Globus pallidus (tissue), 1 donor: Measurements from ENCODE around the gene OGFOD2.
A peak's percentile ranks its signal among the peaks of the same experiment; 100 is the strongest.
"Not testable (repeated sequence)": the region's sequence is repeated elsewhere in the genome, so short reads cannot be mapped to it uniquely, and the experiment has no call there.

Source experiments
- DNase-seq: peaks from one replicate; pipeline ENCODE4 v3.0.0-alpha.2; 2015; ENCODE audit warnings: low spot score

OGFOD2 gene

DNA sequence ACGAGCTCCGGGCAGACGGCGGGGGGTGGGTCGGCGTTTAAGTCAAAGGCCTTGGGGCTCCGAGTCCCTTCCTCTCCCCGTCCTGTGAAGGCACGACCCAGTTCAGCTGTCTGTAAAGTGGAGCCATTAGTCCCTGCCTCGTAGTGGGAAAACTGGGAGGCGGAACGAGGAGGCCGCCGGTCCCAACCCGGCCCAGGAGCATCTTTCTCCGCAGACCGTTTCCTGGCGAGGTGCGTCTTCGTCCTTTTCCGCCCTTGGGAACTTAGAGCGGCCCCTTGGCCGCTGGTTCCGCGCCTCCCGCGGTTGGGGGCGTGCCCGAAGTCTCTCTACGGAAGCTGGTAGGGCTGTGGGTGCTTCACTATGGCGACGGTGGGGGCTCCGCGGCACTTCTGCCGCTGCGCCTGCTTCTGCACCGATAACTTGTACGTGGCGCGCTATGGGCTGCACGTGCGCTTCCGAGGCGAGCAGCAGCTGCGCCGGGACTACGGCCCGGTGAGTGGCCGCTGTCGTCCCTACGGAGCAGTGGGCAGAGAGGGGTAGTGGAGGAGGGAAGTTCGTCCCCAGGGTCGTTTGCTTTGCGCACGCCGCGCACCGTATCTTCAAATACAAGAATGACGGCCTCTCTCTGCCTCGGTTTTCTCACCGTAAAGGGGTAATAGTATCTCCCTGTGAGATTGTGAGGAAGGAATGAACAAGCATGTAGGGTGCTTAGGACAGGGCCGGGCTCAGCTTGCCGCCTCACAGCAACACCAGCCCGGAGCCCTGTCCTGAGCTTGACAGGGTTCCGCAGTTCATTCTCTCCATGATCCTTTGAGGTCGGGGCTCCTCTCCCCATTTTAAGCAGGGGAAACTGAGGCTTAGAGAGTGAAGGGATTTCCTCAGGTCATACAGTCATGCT, at the start of gene OGFOD2:
OGFOD2 (plus strand) TSS at position 353 of the 898 bp plus-strand sequence; CDS start at position 361, 8 bp downstream.
- peak; percentile 87 for DNase-seq

DNA sequence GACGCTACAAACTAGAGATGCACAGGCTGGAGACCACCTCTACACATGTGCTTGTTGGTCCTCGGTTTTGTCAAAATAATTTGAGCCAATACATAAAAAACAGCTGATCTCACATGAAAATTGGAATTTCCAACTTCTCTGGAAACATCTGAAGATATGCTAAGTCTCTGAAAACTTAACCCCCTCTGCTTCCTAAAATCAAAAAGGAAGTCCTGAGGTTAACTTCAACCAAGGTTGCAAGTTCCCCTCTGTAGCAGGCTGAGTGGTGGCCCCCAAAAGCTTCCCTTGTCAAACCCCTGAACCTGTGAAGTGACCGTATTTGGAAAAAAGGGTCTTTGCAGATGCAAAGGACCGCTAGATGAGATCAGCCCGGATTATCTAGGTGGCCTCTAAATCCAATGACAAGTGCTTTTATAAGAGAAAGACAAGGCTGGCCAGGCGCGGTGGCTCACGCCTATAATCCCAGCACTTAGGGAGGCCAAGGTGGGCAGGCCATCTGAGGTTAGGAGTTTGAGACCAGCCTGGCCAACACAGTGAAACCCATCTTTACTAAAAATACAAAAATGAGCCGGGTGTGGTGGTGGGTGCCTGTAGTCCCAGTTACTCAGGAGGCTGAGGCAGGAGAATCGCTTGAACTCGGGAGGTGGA, 47.2 kb upstream of the OGFOD2 start:
- no peak for DNase-seq

DNA sequence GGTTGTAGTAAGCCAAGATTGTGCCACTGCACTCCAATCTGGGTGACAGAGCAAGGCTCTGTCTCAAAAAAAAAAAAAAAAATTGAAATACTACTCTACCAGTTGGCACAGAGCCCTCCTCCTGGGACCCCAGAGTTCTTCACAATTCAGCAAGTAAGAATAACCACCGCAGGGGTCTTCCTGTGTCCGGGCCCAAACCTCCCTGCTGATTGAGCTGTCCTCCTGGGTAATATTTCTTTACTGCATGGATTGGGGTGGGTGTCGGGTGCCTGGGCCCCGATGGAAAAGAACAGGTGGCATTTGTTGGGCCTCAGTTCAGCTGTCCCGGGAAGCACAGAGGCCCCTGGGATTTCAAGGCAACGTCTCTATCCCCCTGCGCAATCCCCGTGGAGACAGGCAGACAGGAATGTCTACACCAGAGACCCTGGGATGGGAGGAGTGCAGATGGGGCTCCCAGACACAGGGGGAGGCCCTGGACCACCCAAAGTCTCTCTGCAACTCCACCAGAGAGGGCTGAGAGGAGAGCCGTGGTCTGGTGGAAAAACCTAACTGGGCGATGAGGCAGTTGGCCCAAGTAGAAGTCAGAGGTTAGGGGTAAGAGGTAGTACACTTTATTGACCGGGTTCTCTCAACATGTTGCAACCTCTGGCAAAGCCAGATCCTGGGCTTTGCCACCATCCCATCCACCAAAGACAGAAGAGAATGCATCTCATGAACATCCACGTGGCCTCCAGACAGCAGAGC, 46.5 kb upstream of the OGFOD2 start:
- DNase-seq = no peak

DNA sequence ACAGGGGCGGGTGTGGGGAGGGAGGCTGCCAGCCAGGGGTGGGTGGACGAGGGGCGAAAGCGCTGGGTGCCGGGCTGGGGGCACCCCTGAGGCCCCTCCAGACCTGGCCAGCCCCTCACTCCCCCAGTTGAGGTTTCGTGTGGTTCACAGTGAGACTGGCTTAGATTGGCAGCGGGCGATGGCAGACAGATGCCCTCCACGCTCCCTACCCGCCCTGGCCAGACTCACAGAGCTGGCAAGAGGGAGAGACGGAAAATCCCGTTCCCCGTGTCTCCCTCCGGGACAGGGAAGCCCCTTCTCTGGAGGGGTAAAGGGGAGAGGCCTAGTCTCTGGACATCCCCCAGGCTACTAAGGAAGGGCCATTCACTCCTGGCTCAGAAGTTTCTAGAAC, 45.9 kb upstream of the OGFOD2 start:
- DNase-seq = no peak

DNA sequence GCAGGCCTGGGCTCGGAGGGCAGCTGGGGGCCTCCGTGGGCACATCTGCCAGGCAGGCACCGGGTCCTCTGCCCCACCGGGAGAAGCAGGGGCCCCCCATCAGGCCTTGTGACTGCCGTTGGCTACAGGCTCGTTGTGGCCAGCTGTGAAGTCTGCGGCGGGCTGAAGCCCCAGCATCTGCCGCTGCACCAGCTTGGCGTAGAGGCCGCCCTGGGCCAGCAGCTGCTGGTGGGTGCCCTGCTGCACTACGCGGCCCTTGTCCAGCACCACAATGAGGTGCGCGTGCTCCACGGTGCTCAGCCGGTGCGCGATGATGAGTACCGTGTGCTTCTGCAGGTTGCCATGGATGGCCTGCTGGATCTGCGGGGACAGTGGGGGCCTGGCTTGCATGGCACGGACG, 45.2 kb upstream of the OGFOD2 start:
- DNase-seq = no peak

DNA sequence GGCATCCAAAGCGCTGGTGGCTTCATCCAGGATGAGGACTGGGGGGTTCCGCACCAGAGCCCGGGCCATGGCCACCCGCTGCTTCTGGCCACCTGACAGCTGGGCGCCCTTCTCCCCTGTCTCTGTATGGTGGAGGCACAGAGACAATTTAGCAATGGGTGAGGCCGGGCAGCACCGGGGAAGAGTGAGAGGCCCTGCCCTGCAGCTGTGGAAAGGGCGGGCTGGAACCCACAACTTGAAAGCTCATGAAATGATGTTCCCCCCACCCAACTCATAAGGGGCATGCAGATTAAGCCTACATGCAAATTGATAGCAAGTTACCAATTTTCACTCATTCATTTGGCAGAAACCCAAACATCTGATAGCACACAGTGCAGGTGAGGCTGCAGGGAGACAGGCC, 42.8 kb upstream of the OGFOD2 start:
- no peak for DNase-seq

DNA sequence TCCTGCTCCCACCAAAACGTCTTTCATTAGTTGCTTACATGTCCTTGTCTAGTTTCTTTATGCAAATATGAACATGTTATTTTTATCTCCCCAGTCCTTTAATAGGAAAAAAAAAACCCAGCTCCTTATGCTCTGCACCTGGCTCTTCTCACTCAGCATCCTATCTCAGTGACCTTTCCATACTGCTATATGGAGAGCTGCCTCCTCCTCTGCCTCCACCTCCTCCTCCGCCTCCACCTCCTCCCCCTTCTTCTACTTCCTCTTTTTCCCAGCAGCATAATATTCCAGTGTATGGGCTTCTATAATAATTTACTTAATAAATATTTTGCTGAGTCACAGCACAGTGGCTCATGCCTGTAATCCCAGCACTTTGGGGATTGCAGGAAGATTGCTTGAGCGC, 40.3 kb upstream of the OGFOD2 start:
- no peak for DNase-seq

DNA sequence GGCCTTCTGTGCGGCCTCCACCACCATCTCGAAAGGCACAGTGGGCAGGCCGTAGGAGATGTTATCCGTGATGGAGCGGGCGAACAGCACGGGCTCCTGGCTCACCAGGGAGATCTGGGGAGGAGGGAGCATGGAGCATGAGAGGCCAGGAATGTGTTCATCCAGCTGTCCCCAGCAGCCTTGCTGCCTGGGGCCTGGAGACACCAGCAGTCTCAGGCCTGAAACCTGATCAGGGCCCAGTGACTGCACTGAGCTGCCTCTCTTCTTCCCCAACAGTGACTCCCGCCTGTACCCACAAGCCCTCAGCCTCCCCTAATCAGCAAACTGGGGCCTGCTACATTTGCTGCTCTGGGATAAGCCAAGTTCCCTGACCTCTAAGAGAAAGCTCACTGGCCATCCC, 39.7 kb upstream of the OGFOD2 start:
- no peak for DNase-seq

DNA sequence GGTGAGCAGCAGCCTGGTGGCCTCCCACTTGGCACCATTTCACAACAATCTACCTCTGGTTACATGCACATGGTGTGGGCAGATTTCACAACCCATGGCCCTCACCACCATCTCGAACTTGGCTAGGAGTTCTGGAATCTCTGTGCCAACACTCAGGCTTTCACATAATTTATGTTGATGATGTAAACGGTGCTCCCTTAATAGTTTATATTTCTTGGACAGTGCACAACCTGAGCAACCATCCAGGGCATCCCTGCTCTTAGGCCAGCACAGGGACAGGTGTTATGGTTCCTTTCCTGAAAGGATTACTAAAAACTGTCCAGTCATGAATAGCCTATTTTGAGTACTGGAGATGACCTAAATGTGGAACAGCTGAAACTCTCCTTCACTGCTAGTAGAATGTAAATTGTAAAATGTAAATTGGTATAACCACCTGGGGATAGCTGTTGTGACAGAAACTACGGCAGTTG, 37.4 kb upstream of the OGFOD2 start:
- no peak for DNase-seq

DNA sequence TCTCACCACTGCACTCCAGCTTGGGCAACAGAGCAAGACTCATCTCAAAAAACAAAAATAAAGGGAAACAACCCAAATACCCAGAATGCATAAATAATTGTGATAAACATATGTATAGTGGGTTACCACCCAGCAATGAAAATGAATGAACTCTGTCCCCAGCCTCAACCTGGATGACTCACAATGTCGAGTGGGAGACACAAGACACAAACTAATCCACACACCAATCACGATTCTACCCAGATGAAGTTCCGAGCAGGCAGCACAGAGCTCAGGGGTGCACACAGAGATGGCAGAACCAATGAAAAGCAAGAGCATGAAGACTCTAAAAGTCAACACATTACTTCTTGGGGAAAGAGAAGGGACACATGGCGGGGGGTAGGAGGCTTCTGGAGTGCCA, 35.9 kb upstream of the OGFOD2 start:
- DNase-seq = no peak

DNA sequence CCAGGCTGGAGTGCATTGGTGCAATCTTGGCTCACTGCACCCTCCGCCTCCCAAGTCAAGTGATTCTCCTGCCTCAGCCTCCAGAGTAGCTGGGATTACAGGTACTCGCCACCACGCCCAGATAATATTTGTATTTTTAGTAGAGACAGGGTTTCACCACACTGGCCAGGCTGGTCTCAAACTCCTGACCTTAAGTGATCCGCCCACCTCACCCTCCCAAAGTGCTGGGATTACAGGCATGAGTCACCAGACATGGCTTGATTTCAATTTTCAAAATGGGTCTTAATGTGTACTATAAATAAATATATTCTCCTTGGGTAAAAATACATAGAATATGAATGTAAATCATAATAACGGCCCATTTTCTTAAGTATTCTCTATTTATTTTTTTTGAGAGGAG, 33.7 kb upstream of the OGFOD2 start:
- not testable (repeated sequence) for DNase-seq

DNA sequence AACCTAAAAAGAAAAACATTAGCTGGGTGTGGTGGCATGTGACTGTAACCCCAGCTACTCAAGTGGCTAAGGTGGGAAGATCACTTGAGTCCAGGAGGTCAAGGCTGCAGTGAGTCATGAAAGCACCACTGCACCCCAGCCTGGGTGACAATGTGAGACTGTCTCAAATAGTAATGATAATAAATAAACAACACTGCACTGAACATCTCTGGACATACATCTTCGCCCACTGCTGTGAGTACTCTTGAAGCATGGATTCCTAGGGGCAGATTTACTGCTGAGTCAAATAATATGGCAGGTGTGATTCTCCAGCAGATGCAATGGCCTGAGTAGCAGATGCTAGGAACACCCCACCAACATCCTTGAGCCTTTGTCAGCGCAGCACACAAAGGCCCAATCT, 32.4 kb upstream of the OGFOD2 start:
- DNase-seq = no peak

DNA sequence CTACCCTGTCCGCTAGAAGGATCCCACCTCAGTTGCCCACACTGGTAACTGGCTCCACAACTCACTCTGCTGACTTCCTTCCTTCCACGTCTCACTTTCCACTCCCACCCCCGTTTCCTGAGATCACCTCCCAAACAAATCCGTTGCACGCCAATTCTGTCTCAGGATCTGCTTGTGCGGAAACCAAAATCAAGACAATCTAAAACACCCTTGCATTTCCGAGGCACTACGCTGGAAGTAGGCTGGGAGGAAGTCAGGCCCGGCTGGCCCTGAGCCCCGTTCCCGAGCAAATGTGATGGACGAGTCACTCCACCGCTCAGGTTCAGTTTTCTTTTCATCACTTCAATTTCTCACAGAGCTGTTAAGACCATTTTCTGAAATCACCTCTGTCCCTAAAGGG, 31.8 kb upstream of the OGFOD2 start:
- no peak for DNase-seq

DNA sequence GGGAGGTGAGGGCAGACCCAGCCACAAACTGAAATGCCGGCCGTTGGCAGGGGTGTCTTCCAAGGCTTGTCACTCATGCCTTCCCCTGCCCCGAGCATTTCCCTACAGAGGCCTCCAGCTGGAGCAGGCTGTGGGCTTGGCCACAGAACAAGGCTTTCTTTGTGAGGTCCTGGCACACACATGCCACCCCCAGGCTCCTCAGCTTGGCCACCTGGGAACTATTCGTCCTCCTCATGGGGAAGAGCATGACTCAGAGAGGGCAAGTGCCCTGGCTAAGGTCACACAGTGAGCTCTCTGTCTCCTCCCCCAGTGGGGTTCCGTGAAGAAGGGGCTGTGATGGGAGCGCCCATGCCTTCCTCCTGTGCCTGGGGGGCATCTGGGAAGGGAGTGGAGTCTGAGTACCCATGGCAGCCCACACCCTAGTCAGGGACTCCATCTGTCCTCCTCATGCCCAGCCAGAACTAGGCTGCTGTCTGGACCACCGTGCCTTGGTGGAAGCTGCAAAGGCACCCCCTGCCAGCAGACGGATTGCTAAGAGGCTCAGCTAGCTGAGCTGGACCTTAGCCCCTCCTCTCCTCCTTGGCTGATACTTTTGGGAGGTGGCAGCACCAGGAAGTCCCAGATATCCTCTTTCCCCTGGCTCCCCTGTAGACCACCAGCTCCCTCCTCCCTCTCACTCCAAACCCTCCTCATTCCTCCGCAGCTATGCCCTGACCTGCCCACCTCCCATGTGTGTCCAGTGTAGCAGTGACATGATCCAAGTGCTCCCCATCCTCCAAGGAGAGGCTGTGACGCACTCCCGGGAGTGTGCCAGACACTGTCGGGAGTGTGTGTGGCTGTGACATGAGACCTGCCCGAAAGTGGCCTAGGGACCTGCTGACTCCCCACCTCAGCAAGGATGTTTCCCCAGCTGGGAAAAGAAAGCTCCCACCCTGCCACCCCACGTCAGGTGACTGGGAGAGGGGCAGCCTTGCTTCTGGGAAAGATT, 30.1 kb upstream of the OGFOD2 start:
- DNase-seq = peak; percentile 93

DNA sequence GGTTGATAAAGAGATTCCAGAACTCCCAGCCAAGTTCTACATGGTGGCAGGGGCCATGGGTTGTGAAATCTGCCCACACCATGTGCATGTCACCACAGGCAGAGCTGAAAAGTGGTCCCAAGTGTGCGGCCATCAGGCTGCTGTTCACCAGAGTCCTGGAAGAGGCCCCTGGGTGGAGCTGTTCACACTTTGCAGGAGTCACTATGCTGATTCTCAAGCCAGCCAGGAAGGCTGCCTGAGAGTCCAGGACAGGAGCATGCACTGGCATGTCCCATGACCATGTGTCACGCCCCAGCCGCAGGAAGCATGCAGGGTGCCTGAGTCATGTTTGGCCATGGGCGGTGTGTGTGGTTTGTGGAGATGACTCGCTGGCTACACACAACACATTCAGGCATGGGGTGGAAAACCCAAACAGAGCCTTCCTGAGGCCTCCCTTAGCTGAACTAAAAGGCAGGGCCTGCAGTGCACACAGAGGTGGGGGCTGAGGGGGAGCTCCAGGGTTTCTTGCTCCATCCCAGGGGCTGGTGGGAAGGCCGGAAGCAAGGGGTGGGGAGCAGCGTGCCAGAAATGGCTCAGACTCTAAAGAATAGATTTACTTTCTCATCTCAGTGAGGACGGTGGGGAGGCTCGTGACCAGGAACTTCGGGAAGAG, 28.2 kb upstream of the OGFOD2 start:
- no peak for DNase-seq

DNA sequence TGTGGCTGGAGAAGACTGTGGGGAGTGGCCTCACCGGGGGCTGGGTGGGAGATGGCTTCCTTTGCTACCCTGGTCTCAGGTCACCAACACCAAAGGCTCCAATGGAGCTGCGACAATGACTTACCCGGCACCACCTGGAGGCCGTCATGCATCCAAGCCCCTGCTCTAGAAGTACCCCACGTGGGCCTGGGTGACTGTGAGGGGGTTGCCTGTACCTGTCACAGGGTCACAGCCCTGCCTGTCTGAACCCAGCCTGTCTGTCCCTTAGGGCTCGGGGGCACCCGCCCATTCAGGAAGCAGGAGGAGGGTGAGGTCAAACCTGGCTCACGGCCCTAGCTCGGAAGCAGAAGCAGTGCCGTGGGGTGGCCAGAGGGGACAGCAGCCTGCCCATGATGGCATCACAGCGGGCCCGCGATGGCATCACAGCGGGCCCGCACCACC, 27.7 kb upstream of the OGFOD2 start:
- DNase-seq = no peak

DNA sequence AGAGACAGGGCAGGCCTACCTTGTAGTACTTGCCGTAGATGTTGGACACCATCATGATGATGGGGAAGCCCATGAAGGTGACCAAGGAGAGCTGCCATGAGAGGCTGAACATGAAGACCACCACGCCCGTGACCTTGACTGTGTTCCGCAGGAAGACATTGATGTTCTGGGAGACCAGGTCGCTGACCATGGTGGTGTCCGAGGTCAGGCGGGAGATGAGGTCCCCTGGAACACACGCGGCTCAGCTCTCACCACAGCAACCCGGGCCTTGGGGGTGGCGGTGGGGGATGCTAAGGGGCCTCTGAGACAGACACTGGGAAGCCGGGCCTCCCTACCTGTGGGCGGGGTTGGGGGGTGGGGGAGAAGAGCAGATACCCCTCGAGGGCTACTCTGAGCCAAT, 26.4 kb upstream of the OGFOD2 start:
- DNase-seq = no peak

DNA sequence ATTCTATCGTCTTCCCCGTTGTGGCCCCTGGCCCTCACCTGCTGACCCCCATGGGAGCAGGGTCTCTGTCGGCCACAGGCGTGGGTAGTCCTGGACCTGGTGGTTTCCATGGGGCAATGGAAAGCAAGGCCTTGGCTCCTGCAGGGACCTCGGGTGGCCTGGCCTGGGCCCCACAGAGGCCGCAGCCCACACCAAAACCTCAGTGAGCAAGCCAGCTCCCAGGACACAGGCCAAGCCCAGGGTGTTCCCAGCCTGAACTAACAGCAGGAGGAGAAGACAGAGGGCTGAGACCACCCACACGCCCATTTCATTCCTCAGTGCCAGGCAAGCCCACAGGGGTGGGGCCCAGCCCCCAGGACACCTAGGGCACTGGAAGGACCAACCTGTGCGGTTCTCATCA, 25.6 kb upstream of the OGFOD2 start:
- no peak for DNase-seq

DNA sequence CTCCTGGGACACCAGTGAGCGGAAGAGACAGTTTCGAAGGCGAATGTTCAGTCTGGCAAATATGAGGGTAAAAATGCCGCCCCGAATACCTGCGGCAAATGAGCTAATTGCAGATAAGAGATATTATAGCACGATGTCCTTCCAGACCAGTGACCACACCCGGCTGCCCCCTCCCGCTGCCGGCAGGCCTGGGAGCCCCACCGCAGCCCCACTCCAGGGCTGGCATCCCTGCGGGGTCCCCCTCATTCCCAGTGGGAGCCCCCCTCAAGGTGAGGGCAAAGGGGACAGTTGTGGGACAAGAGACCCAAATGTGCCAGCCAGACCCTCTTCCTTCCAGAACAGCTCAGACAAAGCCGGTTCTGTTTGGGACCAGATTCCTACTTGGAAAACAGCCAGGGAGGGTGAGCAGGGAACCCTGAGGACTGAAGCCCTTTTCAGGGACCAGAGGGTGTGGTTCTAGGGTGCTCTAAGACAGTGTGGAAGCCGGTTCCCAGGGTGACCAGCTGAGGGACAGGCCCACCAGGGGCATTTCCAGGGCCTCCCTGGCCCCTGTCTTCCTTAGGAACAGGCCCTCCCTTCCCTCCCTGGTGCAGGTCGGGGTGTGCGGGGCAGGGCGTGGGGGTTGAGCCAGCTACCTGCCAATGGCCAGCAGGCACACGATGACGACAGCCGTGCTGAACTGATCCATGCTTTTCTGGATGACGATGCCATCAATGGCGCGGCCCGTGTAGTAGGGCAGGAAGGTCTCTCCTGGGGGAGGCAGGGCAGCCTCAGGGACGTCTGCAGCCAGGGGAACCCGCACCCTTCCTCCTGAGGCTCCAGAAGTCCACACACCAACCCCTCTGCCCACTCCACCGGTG, 25.0 kb upstream of the OGFOD2 start:
- no peak for DNase-seq

DNA sequence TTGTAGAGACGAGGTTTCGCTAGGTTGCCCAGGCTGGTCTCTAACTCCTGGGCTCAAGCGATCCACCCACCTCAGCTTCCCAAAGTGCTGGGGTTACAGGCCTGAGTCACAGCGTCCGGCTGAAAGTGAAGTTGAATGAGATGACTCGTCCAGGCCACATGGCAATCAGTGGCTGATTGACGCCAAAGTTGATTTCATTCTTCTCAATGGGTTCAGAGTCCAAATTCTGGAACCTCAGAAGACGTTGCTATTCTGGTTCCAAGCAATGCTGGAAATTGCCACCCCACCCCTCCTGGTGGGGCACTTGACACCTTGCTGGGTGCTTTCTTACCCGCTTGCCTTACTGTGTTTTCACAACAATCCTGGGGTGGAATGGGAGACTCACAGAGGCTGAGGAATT, 23.6 kb upstream of the OGFOD2 start:
- no peak for DNase-seq
